Gastrocnemius medialis (tissue), 4 donors: ENCODE measurements around the gene PLK4.

Source experiments
- POLR2A ChIP-seq, 2 donors: fragments of 450-650 bp; IDR thresholded peaks; one replicate each; pipeline ENCODE4 v1.6.1; 2017; ENCODE audit warnings: antibody characterized with exemption in 2 of 2, mild to moderate bottlenecking in 2 of 2, moderate library complexity in 2 of 2
- TF ChIP-seq, protein P1 (sequence below), 5 experiments: fragments of 450-650 bp in 3 of 5; fragments of 200-600 bp in 2 of 5; sonication (generic) in 2 of 5; IDR thresholded peaks in 4 of 5; conservative IDR thresholded peaks in 1 of 5; 1 replicate in 4 of 5; 2 replicates in 1 of 5; pipeline ENCODE4 v1.5.1; 2016 to 2019; ENCODE audit warnings: antibody characterized with exemption in 5 of 5, mild to moderate bottlenecking in 3 of 5, moderate library complexity in 3 of 5

DNA sequence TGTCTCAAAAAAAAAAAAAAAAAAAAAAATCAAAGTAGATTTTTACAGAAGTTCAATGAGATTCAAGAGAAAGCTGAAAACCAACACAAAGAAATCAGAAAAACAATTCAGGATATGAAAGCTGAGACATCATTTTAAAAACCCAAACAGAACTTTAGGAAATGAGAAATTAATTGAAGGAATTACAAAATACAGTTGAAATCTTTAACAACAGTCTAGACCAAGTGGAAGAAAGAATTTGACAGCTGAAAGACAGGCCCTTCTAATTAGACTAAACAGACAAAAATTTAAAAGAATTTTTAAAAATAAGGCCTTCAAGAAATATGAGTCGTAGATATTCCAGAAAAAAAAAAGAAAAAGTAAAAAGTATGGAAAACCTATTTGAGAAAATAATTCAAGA lies 33.9 kb upstream of the PLK4 start:
- TF ChIP-seq, protein P1, sequence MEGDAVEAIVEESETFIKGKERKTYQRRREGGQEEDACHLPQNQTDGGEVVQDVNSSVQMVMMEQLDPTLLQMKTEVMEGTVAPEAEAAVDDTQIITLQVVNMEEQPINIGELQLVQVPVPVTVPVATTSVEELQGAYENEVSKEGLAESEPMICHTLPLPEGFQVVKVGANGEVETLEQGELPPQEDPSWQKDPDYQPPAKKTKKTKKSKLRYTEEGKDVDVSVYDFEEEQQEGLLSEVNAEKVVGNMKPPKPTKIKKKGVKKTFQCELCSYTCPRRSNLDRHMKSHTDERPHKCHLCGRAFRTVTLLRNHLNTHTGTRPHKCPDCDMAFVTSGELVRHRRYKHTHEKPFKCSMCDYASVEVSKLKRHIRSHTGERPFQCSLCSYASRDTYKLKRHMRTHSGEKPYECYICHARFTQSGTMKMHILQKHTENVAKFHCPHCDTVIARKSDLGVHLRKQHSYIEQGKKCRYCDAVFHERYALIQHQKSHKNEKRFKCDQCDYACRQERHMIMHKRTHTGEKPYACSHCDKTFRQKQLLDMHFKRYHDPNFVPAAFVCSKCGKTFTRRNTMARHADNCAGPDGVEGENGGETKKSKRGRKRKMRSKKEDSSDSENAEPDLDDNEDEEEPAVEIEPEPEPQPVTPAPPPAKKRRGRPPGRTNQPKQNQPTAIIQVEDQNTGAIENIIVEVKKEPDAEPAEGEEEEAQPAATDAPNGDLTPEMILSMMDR (IDR thresholded peaks at IDR 0.05 in 4 of 5, conservative IDR thresholded peaks at IDR 0.05 in 1 of 5): no peak
- no peak for TF ChIP-seq POLR2A (IDR thresholded peaks at IDR 0.05)
